Measurements from ENCODE around the gene ACVR1.

DNA sequence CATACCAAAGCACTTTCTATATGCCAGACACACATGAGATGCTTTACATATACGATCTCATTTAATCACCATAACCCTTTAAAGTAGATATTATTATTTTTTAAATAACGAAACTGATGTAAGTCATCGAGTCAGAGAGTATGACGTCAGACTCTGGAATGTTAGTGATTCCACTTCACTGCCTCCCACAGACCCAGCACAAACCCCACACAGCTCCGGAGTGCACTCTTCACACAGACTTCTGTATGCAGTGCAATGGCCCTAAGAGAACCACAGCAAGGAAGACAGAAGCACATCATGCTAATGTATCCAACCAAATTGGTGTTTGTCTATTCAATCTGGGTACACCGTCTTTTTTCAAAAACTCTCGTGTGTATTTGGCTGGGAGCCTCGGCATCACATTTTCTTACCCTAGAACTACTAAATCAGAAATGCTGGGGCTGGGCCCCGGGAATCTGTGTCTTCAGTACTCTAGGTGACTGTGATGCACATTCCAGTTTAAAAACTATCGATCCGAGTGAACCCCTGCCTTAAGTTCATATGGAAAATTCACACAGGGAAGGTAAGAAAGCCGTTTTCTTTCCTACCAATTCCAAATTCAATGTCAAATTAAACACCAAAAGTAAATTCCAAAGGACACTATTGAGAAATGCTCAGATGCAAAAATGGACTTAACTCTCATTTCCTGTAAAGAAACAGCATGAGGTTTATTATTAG lies 129.7 kb downstream of the ACVR1 start:
- TF ChIP-seq MEIS2 (CRISPR knock-in tag; IDR thresholded peaks at IDR 0.05): no peak
- no peak for TF ChIP-seq MIER3 (CRISPR knock-in tag; IDR thresholded peaks at IDR 0.05; ENCODE audit: borderline replicate concordance)
- no peak for TF ChIP-seq NFE2 (CRISPR knock-in tag; IDR thresholded peaks at IDR 0.05)
- no peak for TF ChIP-seq KDM1A (CRISPR knock-in tag; IDR thresholded peaks at IDR 0.05)
- no peak for TF ChIP-seq POLR2A (IDR thresholded peaks at IDR 0.05; ENCODE audit: insufficient read depth in 1 of 2, low read depth in 2 of 2, low read length in 2 of 2)
- TF ChIP-seq, protein P1, sequence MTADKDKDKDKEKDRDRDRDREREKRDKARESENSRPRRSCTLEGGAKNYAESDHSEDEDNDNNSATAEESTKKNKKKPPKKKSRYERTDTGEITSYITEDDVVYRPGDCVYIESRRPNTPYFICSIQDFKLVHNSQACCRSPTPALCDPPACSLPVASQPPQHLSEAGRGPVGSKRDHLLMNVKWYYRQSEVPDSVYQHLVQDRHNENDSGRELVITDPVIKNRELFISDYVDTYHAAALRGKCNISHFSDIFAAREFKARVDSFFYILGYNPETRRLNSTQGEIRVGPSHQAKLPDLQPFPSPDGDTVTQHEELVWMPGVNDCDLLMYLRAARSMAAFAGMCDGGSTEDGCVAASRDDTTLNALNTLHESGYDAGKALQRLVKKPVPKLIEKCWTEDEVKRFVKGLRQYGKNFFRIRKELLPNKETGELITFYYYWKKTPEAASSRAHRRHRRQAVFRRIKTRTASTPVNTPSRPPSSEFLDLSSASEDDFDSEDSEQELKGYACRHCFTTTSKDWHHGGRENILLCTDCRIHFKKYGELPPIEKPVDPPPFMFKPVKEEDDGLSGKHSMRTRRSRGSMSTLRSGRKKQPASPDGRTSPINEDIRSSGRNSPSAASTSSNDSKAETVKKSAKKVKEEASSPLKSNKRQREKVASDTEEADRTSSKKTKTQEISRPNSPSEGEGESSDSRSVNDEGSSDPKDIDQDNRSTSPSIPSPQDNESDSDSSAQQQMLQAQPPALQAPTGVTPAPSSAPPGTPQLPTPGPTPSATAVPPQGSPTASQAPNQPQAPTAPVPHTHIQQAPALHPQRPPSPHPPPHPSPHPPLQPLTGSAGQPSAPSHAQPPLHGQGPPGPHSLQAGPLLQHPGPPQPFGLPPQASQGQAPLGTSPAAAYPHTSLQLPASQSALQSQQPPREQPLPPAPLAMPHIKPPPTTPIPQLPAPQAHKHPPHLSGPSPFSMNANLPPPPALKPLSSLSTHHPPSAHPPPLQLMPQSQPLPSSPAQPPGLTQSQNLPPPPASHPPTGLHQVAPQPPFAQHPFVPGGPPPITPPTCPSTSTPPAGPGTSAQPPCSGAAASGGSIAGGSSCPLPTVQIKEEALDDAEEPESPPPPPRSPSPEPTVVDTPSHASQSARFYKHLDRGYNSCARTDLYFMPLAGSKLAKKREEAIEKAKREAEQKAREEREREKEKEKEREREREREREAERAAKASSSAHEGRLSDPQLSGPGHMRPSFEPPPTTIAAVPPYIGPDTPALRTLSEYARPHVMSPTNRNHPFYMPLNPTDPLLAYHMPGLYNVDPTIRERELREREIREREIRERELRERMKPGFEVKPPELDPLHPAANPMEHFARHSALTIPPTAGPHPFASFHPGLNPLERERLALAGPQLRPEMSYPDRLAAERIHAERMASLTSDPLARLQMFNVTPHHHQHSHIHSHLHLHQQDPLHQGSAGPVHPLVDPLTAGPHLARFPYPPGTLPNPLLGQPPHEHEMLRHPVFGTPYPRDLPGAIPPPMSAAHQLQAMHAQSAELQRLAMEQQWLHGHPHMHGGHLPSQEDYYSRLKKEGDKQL (CRISPR knock-in tag; IDR thresholded peaks at IDR 0.05; ENCODE audit: low read depth): no peak
